ENCODE measurements around the gene IFI6. TPM values are rescaled to one million over a fixed set of nuclear protein-coding genes. Genes with fewer than 3 reads are reported as not detected.

Gene IFI6
- total RNA-seq, 4 donors from 2014 or later = 28.4 to 420 (median 77.5) TPM

DNA sequence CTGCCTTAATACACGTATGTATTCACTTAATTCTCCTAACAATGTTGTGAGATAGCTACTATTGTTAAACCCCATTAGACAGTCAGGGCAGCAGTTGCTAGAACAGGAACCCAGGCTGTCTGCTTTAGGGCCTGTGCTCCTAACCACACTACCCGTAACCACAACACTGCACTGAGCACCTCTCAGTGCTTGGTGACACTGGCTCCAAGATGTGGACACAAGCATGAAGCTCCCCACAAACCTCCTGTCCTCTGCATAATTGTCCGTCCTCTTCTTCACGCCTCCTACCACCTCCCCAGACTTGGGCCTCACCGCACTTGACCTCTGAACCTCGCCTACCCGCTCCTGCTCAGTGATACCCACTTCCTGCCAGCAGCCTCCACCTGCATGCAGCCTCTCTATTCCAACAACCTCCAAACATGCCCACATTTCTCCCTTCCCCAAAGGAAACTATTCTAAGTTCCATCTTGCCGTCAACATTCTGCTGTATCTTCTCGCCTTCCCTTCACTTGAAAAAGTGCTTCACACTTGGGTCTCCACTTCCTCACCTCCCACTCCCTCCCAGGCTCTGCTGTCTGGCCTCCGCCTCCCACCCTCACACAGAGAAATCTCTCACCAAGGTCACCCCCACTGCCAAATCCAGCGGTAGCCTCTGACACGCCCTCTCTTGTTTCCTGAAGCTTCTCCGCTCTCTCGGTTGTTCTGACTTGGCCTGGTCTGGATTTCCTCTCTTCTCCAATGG, 53.5 kb downstream of the IFI6 start:
- TF ChIP-seq, protein P1, sequence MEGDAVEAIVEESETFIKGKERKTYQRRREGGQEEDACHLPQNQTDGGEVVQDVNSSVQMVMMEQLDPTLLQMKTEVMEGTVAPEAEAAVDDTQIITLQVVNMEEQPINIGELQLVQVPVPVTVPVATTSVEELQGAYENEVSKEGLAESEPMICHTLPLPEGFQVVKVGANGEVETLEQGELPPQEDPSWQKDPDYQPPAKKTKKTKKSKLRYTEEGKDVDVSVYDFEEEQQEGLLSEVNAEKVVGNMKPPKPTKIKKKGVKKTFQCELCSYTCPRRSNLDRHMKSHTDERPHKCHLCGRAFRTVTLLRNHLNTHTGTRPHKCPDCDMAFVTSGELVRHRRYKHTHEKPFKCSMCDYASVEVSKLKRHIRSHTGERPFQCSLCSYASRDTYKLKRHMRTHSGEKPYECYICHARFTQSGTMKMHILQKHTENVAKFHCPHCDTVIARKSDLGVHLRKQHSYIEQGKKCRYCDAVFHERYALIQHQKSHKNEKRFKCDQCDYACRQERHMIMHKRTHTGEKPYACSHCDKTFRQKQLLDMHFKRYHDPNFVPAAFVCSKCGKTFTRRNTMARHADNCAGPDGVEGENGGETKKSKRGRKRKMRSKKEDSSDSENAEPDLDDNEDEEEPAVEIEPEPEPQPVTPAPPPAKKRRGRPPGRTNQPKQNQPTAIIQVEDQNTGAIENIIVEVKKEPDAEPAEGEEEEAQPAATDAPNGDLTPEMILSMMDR (IDR thresholded peaks at IDR 0.05; ENCODE audit: low read depth) = no peak

DNA sequence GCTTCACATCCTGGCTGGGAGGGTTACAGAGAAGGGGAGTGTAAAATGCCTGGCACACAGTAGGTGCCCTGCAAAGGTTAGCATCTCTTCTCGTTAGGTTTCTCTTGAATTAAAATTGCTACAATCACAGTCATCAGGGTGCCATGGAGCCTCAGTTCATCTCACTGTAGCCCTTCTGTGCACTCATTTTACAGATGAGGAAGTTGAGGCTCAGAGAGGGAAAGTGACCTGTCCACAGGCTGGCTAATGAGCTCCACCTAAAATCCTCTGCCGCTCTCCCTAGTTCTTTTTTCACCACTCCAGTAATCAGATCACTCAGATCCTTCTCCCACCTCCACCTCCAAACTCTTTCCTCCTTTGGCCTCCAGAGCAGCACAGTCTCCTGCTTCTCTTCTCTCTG, 54.6 kb downstream of the IFI6 start:
- TF ChIP-seq, protein P1 (IDR thresholded peaks at IDR 0.05; ENCODE audit: low read depth) = no peak

GRCh38 chr1:27616441-27616840, 55.6 kb downstream of the IFI6 start:
- TF ChIP-seq, protein P1 (IDR thresholded peaks at IDR 0.05; ENCODE audit: low read depth) = no peak

Small RNAs within 50 kb of the gene (small RNA-seq; reads per million reads assigned to genes)
- gene AL031729.1 (not detected), gene RNU6-424P (not detected), gene RNU6-949P (not detected)

Other genes with a start within 250 kb of the IFI6 start
- 10 to 100 TPM; 72.8 to 94.9 (median 80.9) TPM for gene WASF2, start 182.0 kb downstream of the IFI6 start, total RNA-seq
- gene AHDC1, start 68.0 kb downstream of the IFI6 start, total RNA-seq = 10 to 100 TPM in 2 of 4 donors, 1 to 10 TPM in 2; 2.9 to 13.6 (median 7.1) TPM
- gene FGR, start 37.0 kb downstream of the IFI6 start, total RNA-seq = 100 to 1,000 TPM in 1 of 4 donors, 10 to 100 TPM in 3; 22.4 to 179 (median 44.6) TPM
- 10 to 100 TPM; 19.4 to 37.9 (median 23.3) TPM for gene FAM76A, start 53.8 kb upstream of the IFI6 start, total RNA-seq
- gene STX12, start 101.0 kb upstream of the IFI6 start, total RNA-seq = 100 to 1,000 TPM in 3 of 4 donors, 10 to 100 TPM in 1; 94.5 to 151 (median 137) TPM
- gene PPP1R8, start 158.6 kb upstream of the IFI6 start, total RNA-seq = 10 to 100 TPM; 27.2 to 39.0 (median 29.5) TPM
- gene THEMIS2, start 200.4 kb upstream of the IFI6 start, total RNA-seq = 100 to 1,000 TPM in 1 of 4 donors, 10 to 100 TPM in 3; 35.2 to 122 (median 43.0) TPM
- 10 to 100 TPM; 22.0 to 30.1 (median 24.9) TPM for gene RPA2, start 242.4 kb upstream of the IFI6 start, total RNA-seq

All from subcutaneous adipose tissue (tissue), 4 donors.